Liver (tissue), 3 donors: ENCODE data around the gene PDE1C.

Experiments used
- CTCF ChIP-seq: fragments of 150-350 bp; IDR thresholded peaks from 2 replicates; pipeline ENCODE4 v1.5.1; 2017; ENCODE audit warnings: improper control_type of control experiment, low read depth, low read length; ENCODE audit not compliant: missing input control
- FOXA1 ChIP-seq: IDR thresholded peaks from 2 replicates; pipeline ENCODE4 v1.6.1; 2016; ENCODE audit warnings: antibody characterized with exemption
- GABPA ChIP-seq, 2 donors: IDR thresholded peaks in 1 of 2; conservative IDR thresholded peaks in 1 of 2; 2 replicates each; pipeline ENCODE4 v1.6.1; 2016; ENCODE audit warnings: antibody characterized with exemption in 2 of 2, mild to moderate bottlenecking in 1 of 2, moderate library complexity in 1 of 2
- MAX ChIP-seq: IDR thresholded peaks from 2 replicates; pipeline ENCODE4 v1.6.1; 2016; ENCODE audit warnings: antibody characterized with exemption
- SP1 ChIP-seq: IDR thresholded peaks from 2 replicates; pipeline ENCODE4 v1.6.1; 2018; ENCODE audit warnings: antibody characterized with exemption, mild to moderate bottlenecking
- TAF1 ChIP-seq: conservative IDR thresholded peaks from 2 replicates; pipeline ENCODE4 v1.6.1; 2016; ENCODE audit warnings: antibody characterized with exemption, mild to moderate bottlenecking
- YY1 ChIP-seq: IDR thresholded peaks from 2 replicates; pipeline ENCODE4 v1.6.1; 2016; ENCODE audit warnings: antibody characterized with exemption, mild to moderate bottlenecking
- TF ChIP-seq, protein P1 (sequence below): IDR thresholded peaks from 2 replicates; pipeline ENCODE4 v1.6.1; 2016; ENCODE audit warnings: antibody characterized with exemption
- TF ChIP-seq, protein P2 (sequence below): IDR thresholded peaks from 2 replicates; pipeline ENCODE4 v1.6.1; 2016; ENCODE audit warnings: antibody characterized with exemption
- donor health status: healthy.
- donor health status: healthy.

GRCh38 chr7:32030904-32031692 is 39.1 kb downstream of the PDE1C start:
- TF ChIP-seq CTCF (no peak), GABPA (IDR thresholded peaks at IDR 0.05 in 1 of 2, conservative IDR thresholded peaks at IDR 0.05 in 1 of 2) (no peak), FOXA1 (no peak), MAX (no peak), TAF1 (no peak), SP1 (no peak), YY1 (no peak)
- TF ChIP-seq, protein P1, sequence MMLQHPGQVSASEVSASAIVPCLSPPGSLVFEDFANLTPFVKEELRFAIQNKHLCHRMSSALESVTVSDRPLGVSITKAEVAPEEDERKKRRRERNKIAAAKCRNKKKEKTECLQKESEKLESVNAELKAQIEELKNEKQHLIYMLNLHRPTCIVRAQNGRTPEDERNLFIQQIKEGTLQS: no peak
- TF ChIP-seq, protein P2, sequence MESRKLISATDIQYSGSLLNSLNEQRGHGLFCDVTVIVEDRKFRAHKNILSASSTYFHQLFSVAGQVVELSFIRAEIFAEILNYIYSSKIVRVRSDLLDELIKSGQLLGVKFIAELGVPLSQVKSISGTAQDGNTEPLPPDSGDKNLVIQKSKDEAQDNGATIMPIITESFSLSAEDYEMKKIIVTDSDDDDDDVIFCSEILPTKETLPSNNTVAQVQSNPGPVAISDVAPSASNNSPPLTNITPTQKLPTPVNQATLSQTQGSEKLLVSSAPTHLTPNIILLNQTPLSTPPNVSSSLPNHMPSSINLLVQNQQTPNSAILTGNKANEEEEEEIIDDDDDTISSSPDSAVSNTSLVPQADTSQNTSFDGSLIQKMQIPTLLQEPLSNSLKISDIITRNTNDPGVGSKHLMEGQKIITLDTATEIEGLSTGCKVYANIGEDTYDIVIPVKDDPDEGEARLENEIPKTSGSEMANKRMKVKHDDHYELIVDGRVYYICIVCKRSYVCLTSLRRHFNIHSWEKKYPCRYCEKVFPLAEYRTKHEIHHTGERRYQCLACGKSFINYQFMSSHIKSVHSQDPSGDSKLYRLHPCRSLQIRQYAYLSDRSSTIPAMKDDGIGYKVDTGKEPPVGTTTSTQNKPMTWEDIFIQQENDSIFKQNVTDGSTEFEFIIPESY: no peak
